CD4-positive, alpha-beta T cell treated with Interleukin-1 beta for 1 hour (primary cell): ENCODE data around the gene CHRNB2.
A peak's percentile ranks its signal among the peaks of the same experiment; 100 is the strongest.

Source experiments
- DNase-seq, 2 donors: peaks; one replicate each; pipeline ENCODE4 v3.0.0-alpha.2; 2020 to 2022

CHRNB2 gene

DNA sequence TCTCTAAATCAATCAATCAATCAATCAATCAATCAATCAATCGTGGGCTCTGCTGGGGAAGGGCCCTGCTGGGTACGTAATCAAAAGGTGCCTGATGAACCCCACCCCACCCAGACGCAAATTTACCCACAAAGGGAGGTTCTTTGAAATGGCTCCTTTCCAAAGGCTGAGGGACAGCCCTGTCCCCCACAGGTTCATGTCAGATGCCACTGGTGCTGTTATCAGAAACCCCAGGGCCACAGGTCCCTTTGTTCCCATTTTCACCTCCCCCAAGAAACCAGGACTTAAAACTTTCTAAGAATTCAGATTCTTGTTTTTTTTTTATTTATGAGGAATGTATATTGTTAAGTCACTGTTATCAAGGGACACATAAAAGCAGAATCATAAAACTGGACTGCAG lies 14.2 kb downstream of the CHRNB2 start:
- DNase-seq = no peak

DNA sequence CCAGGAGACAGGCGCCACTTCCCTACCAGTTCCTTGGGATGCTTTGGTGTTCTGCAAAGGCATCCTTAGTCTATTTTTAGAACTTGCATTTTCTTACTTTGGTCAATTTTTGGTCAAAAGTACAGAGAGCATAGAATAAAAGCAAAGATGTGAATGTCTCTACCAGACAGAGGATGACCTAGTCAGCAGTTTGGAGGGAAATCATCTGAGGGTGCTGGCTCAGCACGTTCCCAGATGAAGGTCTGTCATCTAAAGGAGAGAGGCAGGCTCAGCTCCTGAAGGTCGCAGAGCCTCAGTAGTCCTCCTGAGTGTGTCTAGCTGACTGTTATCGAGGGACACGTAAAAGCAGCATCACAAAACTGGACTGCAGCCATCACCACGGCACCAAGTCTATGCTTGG lies 15.3 kb downstream of the CHRNB2 start:
- DNase-seq = no peak

DNA sequence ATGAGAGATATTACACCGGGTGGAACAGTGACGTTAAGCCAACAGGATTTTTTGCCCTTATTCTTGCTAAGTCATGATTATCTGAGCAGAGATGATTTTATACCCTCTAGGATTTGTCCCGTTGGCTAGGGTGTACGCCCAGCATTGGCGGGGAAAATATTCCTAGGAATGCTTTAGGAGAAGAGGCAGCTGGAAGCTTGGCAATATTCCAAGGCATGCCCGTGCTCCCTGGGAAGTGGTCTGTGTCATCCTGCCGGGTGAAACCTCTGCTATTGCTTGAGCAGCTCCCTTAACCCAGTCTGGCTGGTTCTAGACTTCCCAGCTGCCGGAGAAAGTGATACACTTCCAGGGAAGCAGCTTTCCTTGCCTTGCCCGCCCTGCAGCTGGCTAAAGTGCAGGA lies 16.2 kb downstream of the CHRNB2 start:
- DNase-seq = no peak

DNA sequence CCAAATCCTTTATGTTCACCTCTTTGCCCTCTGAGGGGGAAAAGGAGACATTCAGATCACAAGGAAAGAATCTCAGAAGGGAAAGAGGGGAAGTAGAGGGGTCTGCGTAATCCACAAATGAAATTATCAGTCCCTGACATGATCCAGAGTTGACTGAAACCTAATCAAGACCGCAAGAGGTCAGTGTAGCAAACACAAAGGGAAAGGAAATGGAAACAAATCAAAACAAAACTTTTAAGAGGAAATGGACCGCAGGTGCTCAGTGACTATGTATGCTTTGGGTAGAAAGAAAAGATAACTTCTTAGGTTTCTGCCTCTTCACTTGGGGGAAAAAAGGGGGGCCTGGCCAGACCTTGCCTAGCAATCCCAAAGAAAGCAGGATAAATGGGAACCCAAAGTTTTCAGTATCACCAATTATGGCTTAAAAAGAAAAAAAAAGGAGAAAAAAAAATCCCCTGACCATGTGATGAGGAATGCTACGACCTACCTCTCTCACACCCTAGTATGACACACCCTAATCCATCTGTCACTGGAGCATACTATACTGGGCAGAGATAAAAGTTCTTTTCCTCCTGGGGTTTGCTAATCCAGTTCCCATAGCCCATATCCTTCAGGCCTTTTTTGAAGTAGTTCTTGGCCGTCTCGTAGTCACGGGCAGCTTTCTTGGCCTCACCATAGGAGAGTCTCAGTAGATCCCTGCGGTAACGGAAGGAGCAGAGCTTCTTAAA lies 16.9 kb downstream of the CHRNB2 start:
- DNase-seq = no peak

DNA sequence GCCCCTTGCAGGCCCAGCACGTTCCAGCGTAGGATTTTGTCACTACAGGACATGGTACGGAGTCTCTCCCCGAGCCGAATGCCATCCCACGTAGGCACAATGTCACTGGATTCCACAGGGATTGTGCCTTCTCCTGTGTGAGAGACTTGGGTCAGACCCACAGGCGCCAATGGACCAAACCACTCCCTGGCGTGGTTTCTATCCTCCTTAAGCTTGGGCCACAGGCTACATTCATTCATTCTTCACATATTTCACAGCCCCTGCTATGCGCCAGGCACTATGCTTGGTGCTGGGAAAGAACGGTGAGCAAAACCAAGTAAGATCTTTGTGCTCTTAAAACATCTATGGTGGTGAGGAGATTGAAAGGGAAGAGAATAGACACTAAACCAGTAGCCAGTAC lies 18.7 kb downstream of the CHRNB2 start:
- no peak for DNase-seq

DNA sequence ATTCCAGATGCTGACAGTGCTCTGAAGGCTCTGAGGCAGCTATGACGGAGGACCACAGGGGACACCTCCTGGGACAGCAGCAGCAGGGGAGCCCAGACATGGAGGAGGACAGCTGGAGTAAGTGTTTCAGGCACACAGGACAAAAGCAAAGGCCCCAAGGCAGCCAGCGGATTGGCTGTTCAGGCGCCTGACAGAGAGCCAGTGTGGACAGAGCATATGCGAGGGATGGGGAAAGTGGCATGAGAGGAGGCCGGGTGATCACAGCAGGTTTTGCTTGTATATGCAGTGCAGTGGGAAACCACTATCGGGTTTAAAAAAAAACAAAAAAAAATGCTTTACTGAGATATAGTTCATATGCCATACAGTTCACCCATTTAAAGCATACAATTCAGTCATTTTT lies 19.1 kb downstream of the CHRNB2 start:
- no peak for DNase-seq

DNA sequence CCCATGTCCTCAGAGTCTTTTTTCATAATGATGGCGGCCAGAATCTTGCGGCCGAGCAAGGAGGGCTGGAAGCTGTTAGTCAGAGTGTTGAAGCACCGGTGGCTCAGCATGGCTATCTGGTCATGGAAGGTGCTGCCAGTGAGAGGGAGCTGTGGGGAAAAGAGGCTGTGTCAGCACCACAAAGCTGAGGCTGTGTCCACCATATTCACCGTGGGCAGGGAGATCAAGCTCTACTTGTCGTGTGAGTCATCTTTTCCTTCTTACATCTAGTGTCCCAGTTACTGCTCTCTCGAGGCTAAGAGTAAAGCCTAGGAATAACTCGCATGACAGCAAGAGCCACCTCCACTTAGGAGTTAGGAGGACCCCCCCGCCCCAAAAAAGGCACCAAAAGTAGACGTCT lies 22.2 kb downstream of the CHRNB2 start:
- no peak for DNase-seq

DNA sequence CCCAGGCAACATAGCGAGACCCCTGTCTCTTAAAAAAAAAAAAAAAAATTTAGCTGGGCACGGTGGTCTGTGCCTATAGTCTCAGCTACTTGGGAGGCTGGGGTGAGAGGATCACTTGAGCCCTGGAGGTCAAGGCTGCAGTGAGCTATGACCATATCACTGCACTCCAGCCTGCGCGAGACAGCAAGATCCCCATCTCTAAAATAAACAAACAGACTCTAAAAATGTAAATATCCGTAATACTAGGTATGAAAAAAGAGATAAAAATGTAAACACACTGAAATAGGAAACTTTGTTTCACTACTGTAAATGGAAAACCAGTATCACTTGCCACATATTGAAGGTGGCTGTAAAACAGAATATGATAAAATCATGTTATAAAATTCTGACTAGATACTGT lies 23.2 kb downstream of the CHRNB2 start:
- no peak for DNase-seq

DNA sequence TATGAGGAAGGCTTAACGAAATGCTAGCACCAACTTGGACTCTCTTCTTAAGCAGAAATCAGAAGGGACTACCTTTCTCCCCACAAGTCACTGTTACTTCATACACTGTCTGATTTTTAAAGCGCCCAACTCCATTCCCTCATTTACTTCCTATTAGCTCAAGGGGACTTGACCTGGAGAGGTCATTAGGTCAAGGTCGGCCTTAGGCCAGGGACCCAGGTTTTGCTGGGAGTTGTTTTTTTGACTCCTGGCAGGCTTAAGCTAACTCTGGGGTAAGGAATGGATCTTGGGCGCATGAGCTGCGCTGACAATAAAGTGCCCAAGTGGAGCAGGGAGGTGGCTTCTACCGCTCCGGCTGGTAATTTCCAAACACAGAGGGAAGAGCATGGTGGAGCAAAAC lies 23.6 kb downstream of the CHRNB2 start:
- no peak for DNase-seq

DNA sequence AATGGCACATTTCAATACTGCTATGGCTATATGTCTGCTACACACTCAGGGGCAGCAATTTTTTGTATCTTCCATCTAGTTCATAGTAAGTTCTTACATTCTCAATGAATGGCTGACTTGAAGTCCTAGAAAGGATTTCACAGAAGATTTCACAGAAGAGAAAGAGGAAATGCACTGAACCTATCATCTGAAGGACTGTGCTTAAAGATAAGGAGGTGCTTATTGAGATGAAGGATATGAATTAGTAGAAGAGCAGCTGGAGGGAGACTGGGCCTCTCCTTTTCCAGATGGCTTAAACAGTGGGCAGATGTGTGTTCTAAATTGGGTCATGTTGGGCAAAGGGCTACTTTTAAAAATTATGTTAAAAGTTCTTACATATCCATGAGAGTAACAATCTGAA lies 25.8 kb downstream of the CHRNB2 start:
- no peak for DNase-seq

DNA sequence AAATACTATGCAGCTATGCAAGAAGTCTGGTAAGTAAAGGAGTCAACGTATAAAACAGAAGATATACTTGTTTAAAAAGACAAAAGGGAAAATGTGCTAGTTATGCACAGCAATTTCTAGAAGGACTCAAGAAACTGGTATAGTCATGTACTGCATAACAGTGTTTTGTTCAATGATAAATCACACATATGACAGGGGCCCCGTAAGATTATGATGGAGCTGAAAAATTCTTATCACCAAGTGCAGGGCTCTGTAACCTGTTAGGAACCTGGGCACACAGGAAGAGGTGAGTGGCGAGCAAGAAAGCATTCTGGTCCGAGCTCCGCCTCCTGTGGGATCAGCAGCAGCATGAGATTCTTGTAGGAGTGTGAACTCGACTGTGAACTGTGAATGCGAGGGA lies 27.2 kb downstream of the CHRNB2 start:
- no peak for DNase-seq

DNA sequence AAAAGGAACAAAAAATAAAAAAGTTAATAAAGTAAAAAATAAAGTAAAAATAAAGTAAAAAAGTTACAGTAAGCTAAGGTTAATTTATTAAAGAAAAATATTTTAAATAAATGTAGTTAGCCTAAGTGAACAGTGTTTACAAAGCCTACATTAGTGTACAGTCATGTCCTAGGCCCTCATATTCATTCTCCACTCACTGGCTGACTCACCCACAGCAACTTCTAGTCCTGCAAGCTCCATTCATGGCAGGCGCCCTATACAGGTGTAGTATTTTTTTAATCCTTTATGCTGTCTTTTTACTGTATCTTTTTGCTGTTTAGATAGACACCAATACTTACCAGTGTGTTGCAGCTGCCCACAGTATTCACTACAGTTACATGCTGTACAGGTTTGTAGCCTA lies 28.0 kb downstream of the CHRNB2 start:
- DNase-seq = no peak

DNA sequence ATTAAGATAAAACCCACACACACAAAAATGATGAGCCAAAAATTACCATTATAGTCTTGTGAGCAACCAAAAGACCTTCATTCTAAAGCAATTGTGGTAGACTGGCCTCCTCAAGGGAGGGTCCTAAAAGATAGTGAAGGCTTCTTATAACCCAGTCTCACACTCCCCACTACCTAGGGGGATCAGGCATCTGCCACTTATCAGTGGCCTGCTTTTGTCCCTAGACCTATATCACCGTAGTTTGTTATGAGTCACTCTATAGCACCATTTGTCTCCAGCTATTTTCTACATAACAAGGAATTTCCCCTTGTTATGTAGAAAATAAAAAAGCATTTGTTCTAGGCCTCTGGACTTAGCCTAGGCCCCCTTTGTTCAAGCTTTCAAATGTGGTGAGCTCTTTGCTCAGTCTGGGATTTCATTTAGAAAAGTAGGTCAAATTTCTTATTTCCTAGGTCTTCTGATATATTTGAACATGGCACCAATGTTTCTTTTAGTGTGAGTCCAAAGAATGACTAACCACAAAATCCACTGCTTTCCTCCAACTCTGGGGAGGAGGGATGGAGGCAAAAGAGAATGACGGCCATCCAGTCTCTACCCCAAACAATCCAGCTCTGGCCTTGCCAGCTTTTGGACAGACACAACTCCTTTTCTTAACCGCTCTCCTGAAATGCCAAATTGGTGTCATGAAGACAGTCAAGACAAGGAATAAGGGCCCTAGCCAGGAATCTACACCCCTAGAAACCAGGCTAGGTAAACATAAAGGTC lies 31.5 kb downstream of the CHRNB2 start:
- no peak for DNase-seq

DNA sequence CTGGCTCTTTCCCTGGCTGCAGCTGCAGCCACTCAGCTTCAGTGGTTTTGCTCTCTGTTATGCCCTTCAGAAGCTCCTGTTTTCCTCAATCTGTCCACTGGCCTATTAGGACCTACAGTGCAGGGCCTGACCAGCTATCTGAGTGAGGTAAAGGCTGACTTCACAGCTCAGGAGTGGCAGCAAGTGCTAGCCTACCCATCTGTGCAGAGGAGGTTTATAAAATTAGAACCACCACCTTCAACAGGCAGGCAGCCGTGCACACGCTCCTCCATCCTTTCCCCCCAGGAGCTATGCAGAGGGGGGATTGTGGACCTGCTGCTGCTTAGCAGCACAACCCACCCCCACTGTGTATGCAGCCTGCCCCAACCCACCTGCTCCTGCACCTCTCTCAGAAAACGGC lies 32.1 kb downstream of the CHRNB2 start:
- no peak for DNase-seq

DNA sequence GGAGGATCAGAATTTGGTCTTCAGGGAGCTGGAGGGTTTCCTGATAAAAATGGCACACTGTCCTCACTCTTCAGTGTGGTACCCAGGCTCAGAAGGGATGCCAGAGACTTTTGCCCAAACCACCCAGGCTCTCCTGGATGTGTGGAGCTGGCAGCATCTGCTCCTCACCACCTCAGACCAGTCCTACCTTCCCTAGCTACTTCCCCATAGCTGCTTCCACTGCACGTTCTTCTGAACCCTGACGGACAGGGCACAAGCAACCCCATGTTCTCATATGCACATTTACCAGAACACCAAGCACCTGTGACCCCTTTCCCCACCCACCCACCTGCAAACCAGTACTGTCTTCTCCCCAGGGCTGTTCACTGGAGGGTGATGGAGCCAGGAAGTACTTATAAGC lies 35.7 kb downstream of the CHRNB2 start:
- no peak for DNase-seq

DNA sequence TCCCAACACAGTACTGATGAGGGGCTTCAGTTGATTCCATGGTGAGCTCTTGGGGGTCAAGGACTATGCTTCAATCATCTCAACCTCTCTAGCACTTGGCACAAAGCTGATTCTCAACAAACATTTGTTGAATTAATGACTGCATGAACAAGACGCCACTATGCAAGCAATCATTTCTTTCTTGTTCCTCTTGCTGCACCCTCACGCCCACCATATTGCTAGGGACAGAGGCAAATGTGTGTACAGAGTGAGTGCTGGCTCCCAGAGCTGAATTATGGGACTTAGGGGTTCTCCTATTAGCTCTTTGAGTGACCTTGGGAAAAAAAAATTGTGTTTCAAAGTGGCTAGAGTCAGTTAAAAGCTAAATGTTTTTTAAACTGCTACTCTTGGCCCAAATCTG lies 38.0 kb downstream of the CHRNB2 start:
- no peak for DNase-seq

DNA sequence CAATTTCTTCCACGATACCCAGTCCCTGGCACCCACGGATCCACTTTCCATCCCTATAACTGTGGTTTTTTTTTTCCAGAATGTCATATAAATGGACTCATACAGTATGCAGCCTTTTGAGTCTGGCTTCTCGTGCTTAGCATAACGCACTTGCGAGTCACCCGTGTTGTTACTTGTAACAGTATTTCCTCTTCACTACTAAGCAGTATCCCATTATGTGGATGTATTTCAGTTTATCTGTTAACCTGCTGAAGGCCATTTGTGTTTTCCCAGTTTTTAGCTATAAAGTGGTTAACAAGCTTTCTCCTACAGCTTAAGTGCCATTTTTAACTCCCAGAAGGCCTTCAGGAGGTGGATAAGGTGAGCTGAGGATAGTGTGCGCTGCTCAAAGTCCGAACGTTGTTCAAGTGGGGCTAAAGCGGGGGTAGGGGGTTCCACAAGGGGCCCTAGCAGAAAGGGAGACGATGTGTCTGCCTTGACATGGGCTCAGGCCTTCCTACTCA lies 39.6 kb downstream of the CHRNB2 start:
- DNase-seq = no peak

DNA sequence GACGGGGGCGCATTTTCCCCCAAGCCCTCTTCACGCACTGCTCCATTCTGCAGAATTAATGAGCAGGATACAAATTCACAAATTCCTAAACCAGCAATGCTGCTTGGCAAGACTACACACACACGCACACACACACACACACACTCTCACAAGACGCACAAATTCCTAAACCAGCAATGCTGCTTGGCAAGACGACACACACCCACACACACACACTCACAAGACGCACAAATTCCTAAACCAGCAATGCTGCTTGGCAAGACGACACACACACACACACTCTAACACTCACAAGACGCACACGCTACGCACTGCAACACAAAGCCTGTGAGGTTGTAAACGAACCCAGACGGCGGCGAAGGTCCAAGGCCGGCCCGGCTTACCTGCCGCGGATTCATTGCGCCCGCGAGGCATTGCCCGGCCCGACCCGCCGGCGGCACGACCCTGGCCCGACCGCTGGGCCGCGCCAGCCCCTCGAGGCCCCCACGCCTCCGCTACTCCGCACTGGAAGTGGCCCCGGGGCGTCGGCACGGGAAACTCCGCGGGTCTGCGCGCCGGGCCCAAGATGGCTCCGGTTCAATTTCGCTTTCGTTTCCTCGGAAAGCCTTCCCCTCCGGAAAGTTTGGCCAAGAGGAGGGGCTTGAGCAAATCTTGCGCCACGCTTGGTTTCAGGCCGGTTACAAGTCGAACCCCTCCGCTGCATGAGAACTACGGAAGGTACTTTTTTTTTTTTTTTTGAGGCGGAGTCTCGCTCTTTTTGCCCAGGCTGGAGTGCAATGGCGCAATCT lies 40.2 kb downstream of the CHRNB2 start, which contains the start of gene ADAR:
TSS of gene ADAR (minus strand) at position 578 of the 788 bp plus-strand sequence. CDS start at position 398, 180 bp downstream.
- DNase-seq = peak; percentile 94 to 95

DNA sequence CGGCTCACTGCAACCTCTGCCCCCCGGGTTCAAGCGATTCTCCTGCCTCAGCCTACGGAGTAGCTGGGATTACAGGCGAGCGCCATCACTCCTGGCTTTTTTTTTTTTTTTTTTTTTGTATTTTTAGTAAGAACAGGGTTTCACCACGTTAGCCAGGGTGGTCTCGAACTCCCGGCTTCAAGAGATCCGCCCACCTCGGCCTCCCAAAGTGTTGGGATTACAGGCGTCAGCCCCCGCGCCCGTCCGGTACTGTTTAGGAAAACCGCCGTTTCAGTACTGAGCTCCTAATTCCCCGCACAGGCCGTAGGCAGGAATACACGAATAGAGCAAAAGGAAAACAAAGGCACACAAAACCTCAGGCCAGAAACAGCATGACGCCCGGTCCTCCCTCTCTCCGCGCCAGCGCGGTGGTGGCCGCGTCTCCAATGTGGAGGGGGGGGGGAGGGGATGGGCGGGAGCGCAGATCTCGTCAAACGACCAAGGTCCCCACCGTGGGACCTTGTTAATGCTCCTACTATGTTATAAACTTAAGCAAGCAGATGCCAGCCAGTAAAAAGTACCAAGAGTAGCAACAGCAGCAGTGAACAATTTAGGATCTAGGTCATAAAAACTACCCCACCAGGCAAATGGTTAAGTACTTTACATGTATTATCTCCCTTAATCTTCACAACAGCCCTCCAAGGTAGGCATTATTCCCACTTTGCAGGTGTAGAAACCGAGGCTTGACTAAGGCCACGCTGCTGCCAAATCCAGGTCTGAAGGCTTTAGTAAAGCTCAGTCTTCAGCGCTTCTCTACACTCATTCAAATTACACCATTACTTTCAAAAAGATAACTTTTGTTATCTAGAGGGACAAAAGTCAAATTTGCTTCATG lies 41.1 kb downstream of the CHRNB2 start:
- DNase-seq = peak; percentile 37 to 55

DNA sequence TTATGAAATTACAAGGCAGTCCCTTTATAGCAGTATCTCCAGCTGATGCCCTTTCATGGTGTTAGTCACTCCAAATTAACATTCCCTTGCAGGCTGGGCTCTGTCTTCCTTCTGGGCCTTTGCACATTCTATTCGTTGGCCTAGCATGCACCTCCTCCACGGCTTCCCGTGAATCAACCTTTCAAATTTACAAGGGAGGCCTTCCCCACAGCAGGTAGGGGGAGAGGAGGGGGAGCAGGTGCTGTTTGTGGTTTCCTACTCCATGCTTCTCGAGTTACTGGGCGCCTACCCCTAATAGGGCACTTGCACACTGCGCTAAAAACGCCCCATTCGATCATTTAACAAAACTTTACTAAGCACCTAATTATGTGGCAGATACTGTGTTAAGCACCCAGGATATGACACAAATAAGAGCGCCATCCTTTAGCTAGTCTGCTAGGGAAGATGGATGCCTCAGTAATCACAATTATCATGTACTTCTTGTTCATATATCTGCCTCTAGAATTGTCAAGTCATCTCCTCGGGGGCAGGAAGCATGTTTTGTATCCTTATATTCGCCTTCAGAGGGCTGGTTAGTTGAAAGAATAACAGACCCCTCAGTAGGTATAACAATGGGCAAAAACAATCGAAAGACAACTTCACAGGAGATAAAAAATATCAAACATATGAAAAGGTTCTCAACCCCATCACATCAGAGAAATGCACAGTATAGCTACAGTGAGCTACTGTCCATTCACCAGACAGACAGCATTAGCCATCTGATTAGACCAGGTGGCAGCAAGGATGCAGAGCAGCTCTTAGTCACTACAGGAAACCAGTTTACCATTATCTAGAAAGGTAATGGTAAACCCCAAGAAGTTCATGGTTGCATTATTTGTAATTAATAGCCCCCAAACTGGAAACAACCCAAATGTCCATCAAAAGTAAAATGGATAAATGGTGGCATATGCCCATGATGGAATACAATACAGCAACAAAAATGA lies 42.1 kb downstream of the CHRNB2 start:
- peak; percentile 50 to 72 for DNase-seq
